ENCODE results near the gene DFFB.
A peak's percentile ranks its signal among the peaks of the same experiment; 100 is the strongest.

The DFFB gene

GRCh38 chr1:3898994-3899753 lies 41.9 kb downstream of the DFFB start:
- DNase-seq: peak in 3 of 4 experiments; percentile 23 to 44 (median 38)

- peak in 1 of 4 experiments; percentile 15 for DNase-seq
Measured at GRCh38 chr1:3899754-3900149, 42.5 kb downstream of the DFFB start.

GRCh38 chr1:3900150-3900968 lies 43.1 kb downstream of the DFFB start, which contains the start of gene C1orf174:
C1orf174 (minus strand) TSS chr1:3900272; CDS start chr1:3900186, 86 bp downstream.
- DNase-seq: peak; percentile 97 to 98 (median 98)

GRCh38 chr1:3900969-3901529 lies 43.8 kb downstream of the DFFB start:
- peak; percentile 99 to 100 (median 99) for DNase-seq

GRCh38 chr1:3902111-3902511 lies 44.8 kb downstream of the DFFB start:
- DNase-seq: no peak

- DNase-seq: no peak
Measured at GRCh38 chr1:3902571-3903091, 45.4 kb downstream of the DFFB start.

GRCh38 chr1:3903141-3904005 lies 46.1 kb downstream of the DFFB start:
- no peak for DNase-seq

- DNase-seq: no peak
Measured at GRCh38 chr1:3904006-3904842, 46.9 kb downstream of the DFFB start.

- no peak for DNase-seq
Measured at GRCh38 chr1:3904843-3905185, 47.5 kb downstream of the DFFB start.

- DNase-seq: no peak
Measured at GRCh38 chr1:3905266-3905952, 48.1 kb downstream of the DFFB start.

GRCh38 chr1:3905953-3906671 lies 48.8 kb downstream of the DFFB start:
- DNase-seq: no peak

GRCh38 chr1:3906672-3907020 lies 49.4 kb downstream of the DFFB start:
- no peak for DNase-seq

- peak; percentile 13 to 64 (median 42) for DNase-seq
Measured at GRCh38 chr1:3907031-3907534, 49.8 kb downstream of the DFFB start.

GRCh38 chr1:3907621-3908165 lies 50.4 kb downstream of the DFFB start:
- no peak for DNase-seq

- DNase-seq: no peak
Measured at GRCh38 chr1:3908886-3909517, 51.7 kb downstream of the DFFB start.

- no peak for DNase-seq
Measured at GRCh38 chr1:3909615-3910014, 52.3 kb downstream of the DFFB start.

- no peak for DNase-seq
Measured at GRCh38 chr1:3910049-3910731, 52.9 kb downstream of the DFFB start.
